AG04450 (cell line): ENCODE results near the gene DOK6. TPM values are rescaled to one million over a fixed set of nuclear protein-coding genes. Genes with fewer than 3 reads are reported as not detected.

ENCODE experiments used
- CTCF ChIA-PET: fragments of 300-600, 350-600 bp; formaldehyde crosslinking; extraction: SDS; loops from one replicate; lab custom pipeline; 2022; ENCODE audit warnings: antibody characterized with exemption, inconsistent platforms; lab: Charles Lee
- POLR2A ChIA-PET: fragments of 350-600 bp; formaldehyde crosslinking; extraction: SDS; loops from one replicate; lab custom pipeline; 2021; ENCODE audit warnings: antibody characterized with exemption, inconsistent platforms; lab: Yijun Ruan, JAX
- DNase-seq: peaks from one replicate; pipeline ENCODE4 v3.0.0-alpha.2; 2011; ENCODE audit warnings: low read depth, low spot score
- H3K27ac ChIP-seq: one replicate; pipeline ENCODE4 v1.5.1; 2012; ENCODE audit warnings: low read depth, low read length, control low read depth
- H3K27me3 ChIP-seq: one replicate; pipeline ENCODE4 v1.6.0; 2012; ENCODE audit warnings: low read length; ENCODE audit not compliant: control insufficient read depth, insufficient read depth
- H3K4me3 ChIP-seq: 2 replicates; pipeline ENCODE4 v1.5.1; 2011; ENCODE audit warnings: mild to moderate bottlenecking, low read depth, low read length, control low read depth
- H3K9me3 ChIP-seq: 2 replicates; pipeline ENCODE4 v1.5.1; 2012; ENCODE audit warnings: low read length; ENCODE audit not compliant: control insufficient read depth, insufficient read depth
- CTCF ChIP-seq: IDR thresholded peaks from 2 replicates; pipeline ENCODE4 v1.5.1; 2011; ENCODE audit warnings: low read depth, low read length, control low read depth, inconsistent platforms
- polyA plus RNA-seq: library from polyadenylated mRNA; depleted of rRNA; stranded (reverse); fragments of >200 nt; gene quantifications from 2 replicates; pipeline ENCODE4 v1.2.3, GENCODE V29; 2011

The DOK6 gene
- polyA plus RNA-seq, 1 experiment = 0.16 TPM

GRCh38 chr18:69718912-69719547 lies 318.3 kb downstream of the DOK6 start:
- no peak for DNase-seq
- Histone ChIP-seq H3K27me3 (no peaks in the 10 kb centered on the region), H3K4me3 (no peak overlapping the region), H3K9me3 (peaks cover 2% of the 10 kb centered on the region; the same call in 1 of the 2 replicates), H3K27ac (no peak overlapping the region)
- ChIA-PET CTCF (no interaction called here), POLR2A (no interaction called here)
- TF ChIP-seq CTCF = no peak

GRCh38 chr18:69720422-69720821 lies 319.7 kb downstream of the DOK6 start:
- CTCF ChIA-PET = no interaction called here
- no peak overlapping the region for H3K27ac ChIP-seq
- DNase-seq = no peak
- no peak for TF ChIP-seq CTCF
- H3K9me3 ChIP-seq = peaks cover 2% of the 10 kb centered on the region; the same call in 1 of the 2 replicates
- no peaks in the 10 kb centered on the region for H3K27me3 ChIP-seq
- POLR2A ChIA-PET = no interaction called here
- H3K4me3 ChIP-seq = no peak overlapping the region

- Histone ChIP-seq H3K27ac (no peak overlapping the region), H3K4me3 (no peak overlapping the region), H3K9me3 (peaks cover 2% of the 10 kb centered on the region; the same call in 1 of the 2 replicates), H3K27me3 (no peaks in the 10 kb centered on the region)
- DNase-seq = no peak
- POLR2A ChIA-PET = no interaction called here
- TF ChIP-seq CTCF = no peak
- CTCF ChIA-PET = no interaction called here
These were observed 322.7 kb downstream of the DOK6 start for GRCh38 chr18:69723434-69723833.

GRCh38 chr18:69725009-69725408 lies 324.3 kb downstream of the DOK6 start:
- Histone ChIP-seq H3K9me3 (no peaks in the 10 kb centered on the region), H3K4me3 (no peak overlapping the region), H3K27ac (no peak overlapping the region), H3K27me3 (no peaks in the 10 kb centered on the region)
- TF ChIP-seq CTCF = no peak
- CTCF ChIA-PET = no interaction called here
- DNase-seq = peak; percentile 10
- POLR2A ChIA-PET = no interaction called here

- ChIA-PET POLR2A (no interaction called here), CTCF (interaction anchor here (0.6 kb wide), 2 partner anchors 117 to 1204 kb away, joined by 3 read pairs; no protein-coding TSS in a partner anchor)
- no peak for TF ChIP-seq CTCF
- Histone ChIP-seq H3K9me3 (no peaks in the 10 kb centered on the region), H3K4me3 (no peak overlapping the region), H3K27me3 (no peaks in the 10 kb centered on the region), H3K27ac (no peak overlapping the region)
- no peak for DNase-seq
These were observed 325.3 kb downstream of the DOK6 start for GRCh38 chr18:69725855-69726508.
